NCI-H1092 treated with DMSO at 0.1 percent for 48 hours (cell line): ENCODE data around the gene MEPE.

Source experiments
- DNase-seq: peaks from one replicate; lab custom pipeline; 2025; lab: John Stamatoyannopoulos, UW

Gene MEPE

DNA sequence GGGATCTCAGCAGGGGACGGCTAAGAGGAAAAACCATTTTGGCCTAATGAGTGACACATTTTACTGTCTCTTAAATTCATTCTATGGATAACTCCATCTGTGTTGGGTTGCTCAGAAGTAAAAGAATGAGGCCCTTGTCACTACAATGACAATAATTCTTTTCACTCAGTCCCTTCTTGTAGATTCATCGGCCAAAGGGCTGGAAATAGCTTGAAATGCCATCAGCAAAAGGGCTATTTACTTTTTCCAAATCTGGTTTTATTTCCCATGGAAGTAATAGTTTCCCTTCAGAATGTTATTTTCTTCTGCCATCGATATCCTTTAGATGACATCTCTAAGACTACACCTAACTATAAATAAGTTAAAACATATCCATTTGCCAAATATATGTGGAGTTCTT lies 7.4 kb downstream of the MEPE start:
- no peak for DNase-seq

DNA sequence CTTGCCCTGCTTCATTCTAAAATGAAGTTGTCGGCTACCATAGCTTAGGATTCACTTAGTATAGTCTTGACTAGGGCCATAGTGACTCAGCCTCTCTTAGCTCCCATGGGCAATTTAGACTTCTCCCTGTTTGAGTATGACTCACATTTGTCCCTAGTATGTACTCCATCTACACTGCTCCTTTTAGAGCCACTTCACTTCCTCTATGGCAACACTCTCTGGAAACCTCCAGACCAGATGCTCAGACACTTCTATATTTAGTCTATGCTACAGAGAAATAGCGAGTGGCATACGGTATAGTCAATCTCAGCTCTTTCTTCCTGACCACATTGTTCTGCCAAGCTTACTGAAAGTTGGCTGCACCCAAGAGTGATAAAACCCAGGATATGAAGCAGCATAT lies 11.2 kb downstream of the MEPE start:
- DNase-seq, result no peak

- no peak for DNase-seq
Measured at GRCh38 chr4:87844452-87844851, 11.7 kb downstream of the MEPE start.

DNA sequence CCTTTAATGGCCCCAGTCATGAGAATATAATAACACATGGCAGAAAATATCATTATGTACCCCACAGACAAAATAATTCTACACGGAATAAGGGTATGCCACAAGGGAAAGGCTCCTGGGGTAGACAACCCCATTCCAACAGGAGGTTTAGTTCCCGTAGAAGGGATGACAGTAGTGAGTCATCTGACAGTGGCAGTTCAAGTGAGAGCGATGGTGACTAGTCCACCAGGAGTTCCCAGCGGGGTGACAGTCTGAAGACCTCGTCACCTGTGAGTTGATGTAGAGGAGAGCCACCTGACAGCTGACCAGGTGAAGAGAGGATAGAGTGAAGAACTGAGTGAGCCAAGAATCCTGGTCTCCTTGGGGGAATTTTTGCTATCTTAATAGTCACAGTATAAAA lies 13.5 kb downstream of the MEPE start:
- DNase-seq, result no peak

DNA sequence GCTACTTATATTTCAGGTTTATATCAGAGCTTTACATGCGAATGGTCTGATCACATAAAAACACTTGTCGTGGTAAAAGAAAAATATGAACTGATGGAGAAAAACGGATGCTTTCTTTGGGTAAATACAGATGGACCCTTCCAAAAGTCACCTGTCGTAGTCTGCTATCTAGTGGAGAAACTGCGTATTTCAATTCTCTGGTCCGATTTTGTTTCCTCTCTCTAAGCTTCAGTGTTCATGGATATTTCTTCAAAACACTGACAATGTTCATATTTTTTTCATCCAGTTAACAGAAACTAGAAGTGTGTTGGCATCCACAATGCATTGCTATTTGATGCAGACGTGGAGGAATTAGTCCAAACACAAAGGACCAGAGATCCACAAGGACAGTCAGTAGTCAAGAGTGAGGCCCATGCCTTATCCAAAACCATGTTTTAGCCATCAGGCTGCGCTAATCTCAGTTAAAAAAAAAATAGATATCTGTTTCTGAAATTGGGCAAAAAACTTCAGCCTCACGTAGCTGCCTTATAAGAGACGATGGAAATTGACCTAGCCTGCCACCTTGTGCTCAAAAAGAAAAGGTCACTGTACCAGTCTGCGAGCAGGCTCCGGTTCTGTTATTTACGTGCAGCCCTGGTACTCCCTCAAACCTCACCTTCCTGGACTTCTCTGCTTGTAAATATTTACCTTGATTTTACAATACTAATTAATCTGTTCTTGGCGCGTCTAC lies 16.0 kb downstream of the MEPE start:
- DNase-seq, result peak; percentile 34

- no peak for DNase-seq
Measured at GRCh38 chr4:87849612-87850011, 16.8 kb downstream of the MEPE start.

GRCh38 chr4:87851332-87851731 lies 18.6 kb downstream of the MEPE start:
- no peak for DNase-seq

DNA sequence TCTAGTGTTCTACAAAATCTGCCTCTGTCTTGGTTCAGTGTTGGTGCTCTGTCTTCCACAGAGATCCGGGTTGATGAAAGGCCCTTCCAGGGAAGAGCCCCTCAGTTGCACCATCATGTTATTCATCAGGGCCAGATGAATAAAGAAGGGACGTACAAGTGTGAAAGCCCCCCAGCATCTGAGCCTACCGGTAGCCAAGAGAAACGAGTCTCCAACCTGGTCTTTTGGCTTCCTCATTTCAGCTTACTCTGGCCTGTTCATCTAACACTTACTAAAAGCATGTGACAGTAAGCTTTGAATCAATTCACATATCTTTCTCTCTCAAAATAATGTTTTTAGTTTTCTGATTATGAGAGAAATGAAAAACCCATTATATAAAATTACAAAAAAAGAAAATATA lies 19.2 kb downstream of the MEPE start:
- no peak for DNase-seq

DNA sequence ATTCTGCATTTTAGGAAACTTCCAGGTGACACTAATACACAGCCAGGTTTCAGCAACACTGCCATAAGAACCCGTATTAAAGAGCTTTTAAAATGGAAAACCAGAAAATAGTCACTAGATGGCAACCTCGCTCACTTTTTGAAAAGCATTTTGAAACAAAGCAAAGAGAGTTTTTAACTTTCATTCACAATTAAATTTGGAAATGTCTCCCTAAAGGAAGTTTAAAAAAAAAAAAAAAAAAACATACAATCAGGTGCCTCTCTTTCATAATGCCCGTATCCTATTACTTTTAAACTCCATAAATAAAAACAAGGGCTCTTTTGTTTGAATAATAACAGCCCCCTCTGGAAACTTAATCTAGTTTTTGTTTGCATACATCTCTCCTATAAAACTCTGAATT lies 20.3 kb downstream of the MEPE start:
- DNase-seq, result peak; percentile 26

DNA sequence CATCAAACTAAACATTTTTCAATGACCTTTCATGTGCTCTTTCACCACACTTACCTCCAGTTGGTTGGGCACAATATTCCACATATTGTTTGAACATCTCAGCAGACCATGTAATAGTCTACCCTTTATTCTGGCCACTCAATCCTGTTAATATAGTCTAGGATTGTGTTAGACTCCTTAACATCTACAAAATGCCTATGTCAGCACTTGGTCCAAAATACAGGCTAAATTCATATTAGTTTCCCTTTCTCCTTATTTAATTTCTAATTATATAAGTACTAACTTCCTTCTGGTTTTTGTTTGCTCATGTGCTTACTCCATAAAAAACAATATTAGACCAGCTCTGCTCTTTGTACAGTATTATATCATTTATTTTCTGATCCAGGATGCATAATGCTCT lies 21.1 kb downstream of the MEPE start:
- no peak for DNase-seq

- DNase-seq, result no peak
Measured at GRCh38 chr4:87855559-87855958, 22.8 kb downstream of the MEPE start.

DNA sequence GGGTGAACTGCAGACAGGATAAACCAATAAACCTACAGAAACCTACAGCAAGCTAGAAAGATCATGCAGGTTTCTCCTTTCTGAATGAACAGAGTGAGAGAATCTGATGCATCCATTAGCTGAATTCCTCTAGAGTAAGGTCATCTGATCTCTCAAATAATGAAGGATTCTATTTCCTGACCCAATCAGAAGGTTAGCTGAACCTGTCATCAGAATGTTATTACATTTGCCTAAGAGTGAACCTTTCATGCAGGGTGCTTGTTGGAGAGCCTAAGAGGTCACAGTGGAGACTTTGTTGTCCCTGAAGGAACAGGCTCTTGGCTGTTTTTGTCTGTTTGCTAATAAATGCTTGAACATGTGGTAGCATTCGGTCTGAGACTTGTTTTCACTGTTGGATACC lies 24.0 kb downstream of the MEPE start:
- DNase-seq, result no peak

GRCh38 chr4:87857789-87858188 lies 25.0 kb downstream of the MEPE start:
- no peak for DNase-seq

- DNase-seq, result no peak
Measured at GRCh38 chr4:87862236-87862635, 29.5 kb downstream of the MEPE start.

GRCh38 chr4:87863486-87863885 lies 30.7 kb downstream of the MEPE start:
- DNase-seq, result no peak

- no peak for DNase-seq
Measured at GRCh38 chr4:87864321-87864720, 31.6 kb downstream of the MEPE start.

- DNase-seq, result no peak
Measured at GRCh38 chr4:87865288-87865687, 32.5 kb downstream of the MEPE start.

GRCh38 chr4:87865960-87866598 lies 33.3 kb downstream of the MEPE start:
- DNase-seq, result no peak

- DNase-seq, result no peak
Measured at GRCh38 chr4:87868522-87868921, 35.8 kb downstream of the MEPE start.

DNA sequence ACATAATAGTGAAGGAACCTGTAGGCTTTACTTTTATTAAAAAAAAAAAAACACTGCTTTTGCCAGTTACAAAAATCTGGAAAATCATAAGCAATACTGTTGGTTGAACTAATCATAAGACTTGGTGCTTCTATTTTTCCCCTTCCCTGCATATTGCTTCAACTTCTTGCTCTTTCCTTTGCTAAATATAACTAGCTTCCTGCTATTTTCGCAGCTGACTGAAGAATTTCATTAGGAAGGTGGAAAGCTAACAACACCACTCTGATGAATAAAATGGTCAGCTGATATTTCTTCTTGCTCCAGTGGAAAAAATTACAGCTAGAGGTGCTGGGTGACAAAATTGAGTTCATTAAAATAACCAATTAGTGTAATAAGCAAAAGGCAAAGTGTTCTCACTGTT lies 39.3 kb downstream of the MEPE start:
- DNase-seq, result no peak

GRCh38 chr4:87875191-87875590 lies 42.4 kb downstream of the MEPE start:
- DNase-seq, result no peak

GRCh38 chr4:87880106-87880505 lies 47.3 kb downstream of the MEPE start:
- DNase-seq, result no peak

- DNase-seq, result no peak
Measured at GRCh38 chr4:87881115-87881514, 48.3 kb downstream of the MEPE start.

GRCh38 chr4:87882321-87882720 lies 49.6 kb downstream of the MEPE start:
- no peak for DNase-seq
